IMR-90 (cell line): ENCODE measurements around the gene CCDC107. TPM values are rescaled to one million over a fixed set of nuclear protein-coding genes. Genes with fewer than 3 reads are reported as not detected.

Source experiments
- ATAC-seq: fragments of 200-7000 bp; cut with Tn5 transposase; 2 replicates; pipeline ENCODE4 v1.9.1; 2020; ENCODE audit warnings: low read depth, mild to moderate bottlenecking, moderate library complexity
- BruUV-seq: library from RNA; stranded (reverse); fragments of 400-500 nt; replicated peaks from 2 replicates; lab custom pipeline; 2021; lab: Mats Ljungman, UMichigan
- CTCF ChIA-PET: fragments of 300-600 bp; formaldehyde crosslinking; extraction: SDS; loops from one replicate; lab custom pipeline; 2021; ENCODE audit warnings: antibody characterized with exemption; lab: Yijun Ruan, JAX
- POLR2A ChIA-PET: fragments of 300-600 bp; sonication (Branson Sonifier 250); formaldehyde crosslinking; loops from one replicate; lab custom pipeline; 2022; ENCODE audit warnings: antibody characterized with exemption; ENCODE audit not compliant: unreplicated experiment; lab: Charles Lee
- DNase-seq: peaks from one replicate; pipeline ENCODE4 v3.0.0; 2013
- H2AFZ ChIP-seq: replicated peaks from 2 replicates; pipeline ENCODE3; 2013; ENCODE audit warnings: low read length, mild to moderate bottlenecking; ENCODE audit not compliant: poor library complexity
- H2AK5ac ChIP-seq: 2 replicates; pipeline ENCODE4 v1.6.1; 2013; ENCODE audit warnings: low read depth, low read length, inconsistent platforms
- H2AK9ac ChIP-seq: replicated peaks from 2 replicates; pipeline ENCODE3; 2013; ENCODE audit warnings: mild to moderate bottlenecking, low read depth, low read length, moderate library complexity; ENCODE audit not compliant: poor library complexity
- H2BK120ac ChIP-seq: 2 replicates; pipeline ENCODE4 v1.6.1; 2013; ENCODE audit warnings: low read depth, low read length, inconsistent platforms
- H2BK15ac ChIP-seq: 3 replicates; pipeline ENCODE4 v1.6.1; 2013; ENCODE audit warnings: low read depth, low read length, inconsistent platforms
- H2BK20ac ChIP-seq: 2 replicates; pipeline ENCODE4 v1.6.1; 2013; ENCODE audit warnings: low read depth, mild to moderate bottlenecking, inconsistent platforms, low read length, moderate library complexity
- H2BK5ac ChIP-seq: 2 replicates; pipeline ENCODE4 v1.6.1; 2013; ENCODE audit warnings: mild to moderate bottlenecking, low read depth, low read length, inconsistent platforms; ENCODE audit not compliant: poor library complexity, severe bottlenecking
- H3K14ac ChIP-seq: replicated peaks from 2 replicates; pipeline ENCODE4 v1.6.1; 2013; ENCODE audit warnings: low read depth, low read length, inconsistent platforms
- H3K18ac ChIP-seq: 2 replicates; pipeline ENCODE4 v1.6.1; 2013; ENCODE audit warnings: low read depth, low read length, control low read depth
- H3K23ac ChIP-seq: 2 replicates; pipeline ENCODE4 v1.6.1; 2013; ENCODE audit warnings: low read depth, low read length, inconsistent platforms
- H3K27ac ChIP-seq: 2 replicates; pipeline ENCODE4 v1.5.1; 2013; ENCODE audit warnings: mild to moderate bottlenecking, control low read depth, low read length; ENCODE audit not compliant: insufficient read depth
- H3K27me3 ChIP-seq: 2 replicates; pipeline ENCODE4 v1.6.1; 2013; ENCODE audit warnings: low read length; ENCODE audit not compliant: control insufficient read depth, insufficient read depth
- H3K36me3 ChIP-seq: 2 replicates; pipeline ENCODE4 v1.6.1; 2013; ENCODE audit warnings: low read length, mixed read lengths; ENCODE audit not compliant: control insufficient read depth, insufficient read depth
- H3K4ac ChIP-seq: 2 replicates; pipeline ENCODE4 v1.6.1; 2013; ENCODE audit warnings: low read depth, low read length, inconsistent platforms
- H3K4me1 ChIP-seq: 2 replicates; pipeline ENCODE4 v1.6.1; 2013; ENCODE audit warnings: low read length, mixed read lengths; ENCODE audit not compliant: control insufficient read depth, insufficient read depth
- H3K4me2 ChIP-seq: 2 replicates; pipeline ENCODE4 v1.6.1; 2013; ENCODE audit warnings: low read depth, mild to moderate bottlenecking, control low read depth, low read length, moderate library complexity
- H3K4me3 ChIP-seq: 2 replicates; pipeline ENCODE4 v1.5.1; 2013; ENCODE audit warnings: low read depth, mild to moderate bottlenecking, control low read depth, low read length, moderate library complexity; ENCODE audit not compliant: insufficient read depth
- H3K56ac ChIP-seq: 2 replicates; pipeline ENCODE4 v1.6.1; 2013; ENCODE audit warnings: low read length, inconsistent platforms; ENCODE audit not compliant: insufficient read depth; ENCODE audit errors: extremely low read depth
- H3K79me1 ChIP-seq, 2 experiments: 2 replicates each; pipeline ENCODE4 v1.6.1; 2013; ENCODE audit warnings: low read length in 2 of 2, inconsistent platforms in 1 of 2, low read depth in 1 of 2
- H3K9ac ChIP-seq: 2 replicates; pipeline ENCODE4 v1.6.1; 2013; ENCODE audit warnings: low read depth, low read length, control low read depth
- H3K9me1 ChIP-seq: 2 replicates; pipeline ENCODE4 v1.6.1; 2013; ENCODE audit warnings: low read length, inconsistent platforms; ENCODE audit not compliant: insufficient read depth
- H3K9me3 ChIP-seq: 2 replicates; pipeline ENCODE4 v1.6.1; 2013; ENCODE audit warnings: low read length; ENCODE audit not compliant: control insufficient read depth, insufficient read depth
- H4K20me1 ChIP-seq: 2 replicates; pipeline ENCODE4 v1.6.1; 2013; ENCODE audit warnings: low read length, inconsistent platforms; ENCODE audit not compliant: insufficient read depth
- H4K5ac ChIP-seq: 2 replicates; pipeline ENCODE4 v1.6.1; 2013; ENCODE audit warnings: mild to moderate bottlenecking, low read depth, low read length, control low read depth
- H4K8ac ChIP-seq, 2 experiments: 2 replicates each; pipeline ENCODE4 v1.6.1; 2013; ENCODE audit warnings: low read depth in 2 of 2, low read length in 2 of 2, control low read depth in 1 of 2, inconsistent platforms in 1 of 2
- H4K91ac ChIP-seq: 2 replicates; pipeline ENCODE4 v1.6.1; 2013; ENCODE audit warnings: low read depth, low read length, inconsistent platforms; ENCODE audit not compliant: insufficient read depth
- FOS ChIP-seq: fragments of 150-350 bp; IDR thresholded peaks from 2 replicates; pipeline ENCODE4 v1.6.1; 2016; ENCODE audit warnings: low read depth, low read length
- MAFK ChIP-seq: IDR thresholded peaks from 2 replicates; pipeline ENCODE4 v1.6.1; 2012; ENCODE audit warnings: low read depth, low read length, improper control_type of control experiment
- WGBS, 2 experiments: methylation state at CpG; one replicate each; pipeline versions ENCODE4 v1.1.5 to v1.1.7; 2013; ENCODE audit warnings: missing lambda C conversion rate in 2 of 2; ENCODE audit not compliant: insufficient read length in 1 of 2; ENCODE audit errors: extremely low coverage in 2 of 2; 5-methylcytosine and 5-hydroxymethylcytosine counted together
- dilution Hi-C: fragments of 300-500 bp; cut with HindIII; formaldehyde crosslinking; loops from one replicate; pipeline ENCODE4 v1.14.3; 2018; ENCODE audit warnings: low sequenced_read_pairs; ENCODE audit not compliant: unreplicated experiment
- in situ Hi-C: fragments of 300-500 bp; cut with MboI; formaldehyde crosslinking; loops from 3 replicates; pipeline ENCODE4 v1.14.3; 2019; ENCODE audit warnings: low sequenced_read_pairs, inconsistent platforms, mixed read lengths
- intact Hi-C: fragments of 100-400 bp; cut with micrococcal nuclease; formaldehyde crosslinking; loops from 2 replicates; pipeline ENCODE4 v1.10.0; 2022
- polyA plus RNA-seq, 3 experiments: library from polyadenylated mRNA; depleted of rRNA; stranded (reverse); fragments of >200 nt; gene quantifications; 2 replicates each; pipeline ENCODE4 v1.2.3, GENCODE V29; 2012; ENCODE audit warnings: low replicate concordance in 1 of 3
- total RNA-seq: library from RNA; depleted of rRNA; stranded (reverse); fragments of >200 nt; gene quantifications from 2 replicates; pipeline ENCODE4 v1.2.3, GENCODE V29; 2012
- TF ChIP-seq, protein P1 (sequence below): conservative IDR thresholded peaks from 2 replicates; pipeline ENCODE4 v1.5.1; 2012; ENCODE audit warnings: mild to moderate bottlenecking, low read depth, low read length, improper control_type of control experiment

CCDC107 gene
- total and polyA plus RNA-seq, 2 of the 4 experiments (the other 2 are of a cell fraction): 6.8 to 21.1 TPM

DNA sequence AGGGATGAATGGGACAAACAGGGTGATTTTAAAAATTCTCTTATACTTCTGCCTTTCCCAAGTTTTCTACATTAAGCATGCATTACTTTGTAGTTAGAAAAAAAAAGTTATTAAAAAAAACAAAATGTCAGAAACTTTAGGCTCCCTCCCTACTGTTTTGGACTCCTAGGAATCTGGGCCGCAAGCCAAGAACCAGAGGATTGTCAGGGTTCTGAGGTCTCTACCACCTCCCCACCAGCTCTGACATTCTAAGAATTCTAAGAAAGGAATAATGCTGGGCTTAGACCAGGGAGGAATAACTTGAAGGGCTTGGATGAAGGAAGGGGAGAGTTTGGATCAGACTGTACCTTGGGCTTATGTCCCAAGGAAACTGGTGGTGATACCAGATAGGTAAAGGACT is 8.0 kb downstream of the CCDC107 start:
- no peak overlapping the region for H4K5ac ChIP-seq
- H3K4ac ChIP-seq: peak overlapping the region; percentile 12
- H3K18ac ChIP-seq: no peak overlapping the region; the same call in 1 of the 2 replicates
- H2AK5ac ChIP-seq: peak overlapping the region; percentile 12
- peak overlapping the region in 1 of 2 experiments; percentile 63; a peak in 1 of 4 replicates for H4K8ac ChIP-seq
- H2BK5ac ChIP-seq: no peak overlapping the region
- DNase-seq (no peak), ATAC-seq (no peak)
- TF ChIP-seq, protein P1, sequence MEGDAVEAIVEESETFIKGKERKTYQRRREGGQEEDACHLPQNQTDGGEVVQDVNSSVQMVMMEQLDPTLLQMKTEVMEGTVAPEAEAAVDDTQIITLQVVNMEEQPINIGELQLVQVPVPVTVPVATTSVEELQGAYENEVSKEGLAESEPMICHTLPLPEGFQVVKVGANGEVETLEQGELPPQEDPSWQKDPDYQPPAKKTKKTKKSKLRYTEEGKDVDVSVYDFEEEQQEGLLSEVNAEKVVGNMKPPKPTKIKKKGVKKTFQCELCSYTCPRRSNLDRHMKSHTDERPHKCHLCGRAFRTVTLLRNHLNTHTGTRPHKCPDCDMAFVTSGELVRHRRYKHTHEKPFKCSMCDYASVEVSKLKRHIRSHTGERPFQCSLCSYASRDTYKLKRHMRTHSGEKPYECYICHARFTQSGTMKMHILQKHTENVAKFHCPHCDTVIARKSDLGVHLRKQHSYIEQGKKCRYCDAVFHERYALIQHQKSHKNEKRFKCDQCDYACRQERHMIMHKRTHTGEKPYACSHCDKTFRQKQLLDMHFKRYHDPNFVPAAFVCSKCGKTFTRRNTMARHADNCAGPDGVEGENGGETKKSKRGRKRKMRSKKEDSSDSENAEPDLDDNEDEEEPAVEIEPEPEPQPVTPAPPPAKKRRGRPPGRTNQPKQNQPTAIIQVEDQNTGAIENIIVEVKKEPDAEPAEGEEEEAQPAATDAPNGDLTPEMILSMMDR: no peak
- no peak for TF ChIP-seq MAFK
- no peak for TF ChIP-seq FOS
- H3K79me1 ChIP-seq: peaks cover 23 to 41% of the 10 kb centered on the region in 2 experiments; a peak in 3 of 4 replicates
- no peak overlapping the region for H2AFZ ChIP-seq
- H3K14ac ChIP-seq: 0 out of 2 replicates have a peak overlapping the region, but pooled peaks have one; percentile 0
- H3K9me1 ChIP-seq: peaks cover 29% of the 10 kb centered on the region
- peak overlapping the region; percentile 1; the same call in 1 of the 2 replicates for H3K23ac ChIP-seq
- H3K4me2 ChIP-seq: no peak overlapping the region; the same call in 1 of the 2 replicates
- H3K56ac ChIP-seq: no peak overlapping the region
- POLR2A ChIA-PET: no interaction called here
- no peak overlapping the region for H3K27ac ChIP-seq
- dilution Hi-C loops (no loop called here), intact Hi-C loops (no loop called here), in situ Hi-C loops (no loop called here)
- peak overlapping the region; percentile 38 for H2AK9ac ChIP-seq
- H3K36me3 ChIP-seq: no peaks in the 10 kb centered on the region
- no peaks in the 10 kb centered on the region for H4K20me1 ChIP-seq
- peak overlapping the region; percentile 35 for H2BK20ac ChIP-seq
- H3K4me1 ChIP-seq: peaks cover 22% of the 10 kb centered on the region
- H2BK15ac ChIP-seq: peak overlapping the region; percentile 46; the same call in 2 of the 3 replicates
- H2BK120ac ChIP-seq: 0 out of 2 replicates have a peak overlapping the region, but pooled peaks have one; percentile 0
- BruUV-seq: no TSS peak
- peak overlapping the region; percentile 36; the same call in 1 of the 2 replicates for H4K91ac ChIP-seq
- no CpG with 5 or more reads among the region's 1 CpG for WGBS, 2 experiments
- H3K27me3 ChIP-seq: no peaks in the 10 kb centered on the region
- no peak overlapping the region for H3K4me3 ChIP-seq
- no peak overlapping the region for H3K9ac ChIP-seq
- no peaks in the 10 kb centered on the region for H3K9me3 ChIP-seq
- CTCF ChIA-PET: interaction anchor here (0.6 to 1.5 kb wide), 2 partner anchors 12 to 49 kb away, joined by 3 to 5 read pairs; no protein-coding TSS in a partner anchor
